Muscle layer of duodenum (tissue), 2 donors: ENCODE measurements around the gene PEX5L.

Experiments used
- H3K27ac ChIP-seq: one replicate; pipeline ENCODE4 v1.7.0; 2013; ENCODE audit warnings: mild to moderate bottlenecking, low read length
- H3K27me3 ChIP-seq: one replicate; pipeline ENCODE4 v1.7.0; 2013; ENCODE audit warnings: low read depth, mild to moderate bottlenecking, control low read depth, low read length
- H3K36me3 ChIP-seq, 2 donors: one replicate each; pipeline ENCODE4 v1.7.0; 2013; ENCODE audit warnings: low read length in 2 of 2, control low read depth in 1 of 2, mild to moderate bottlenecking in 1 of 2; ENCODE audit not compliant: insufficient read depth in 2 of 2, control insufficient read depth in 1 of 2
- H3K4me1 ChIP-seq, 2 donors: one replicate each; pipeline ENCODE4 v1.7.0; 2013; ENCODE audit warnings: low read length in 2 of 2, mild to moderate bottlenecking in 2 of 2, control low read depth in 1 of 2, moderate library complexity in 1 of 2; ENCODE audit not compliant: insufficient read depth in 2 of 2, control insufficient read depth in 1 of 2
- H3K4me3 ChIP-seq, 2 donors: one replicate each; pipeline ENCODE4 v1.7.0; 2013; ENCODE audit warnings: low read length in 2 of 2, low read depth in 1 of 2, mild to moderate bottlenecking in 1 of 2
- H3K9me3 ChIP-seq, 2 donors: one replicate each; pipeline ENCODE4 v1.7.0; 2013; ENCODE audit warnings: low read length in 2 of 2, control low read depth in 1 of 2, mild to moderate bottlenecking in 1 of 2; ENCODE audit not compliant: control insufficient read depth in 1 of 2
- donor health status: healthy.

Gene PEX5L

DNA sequence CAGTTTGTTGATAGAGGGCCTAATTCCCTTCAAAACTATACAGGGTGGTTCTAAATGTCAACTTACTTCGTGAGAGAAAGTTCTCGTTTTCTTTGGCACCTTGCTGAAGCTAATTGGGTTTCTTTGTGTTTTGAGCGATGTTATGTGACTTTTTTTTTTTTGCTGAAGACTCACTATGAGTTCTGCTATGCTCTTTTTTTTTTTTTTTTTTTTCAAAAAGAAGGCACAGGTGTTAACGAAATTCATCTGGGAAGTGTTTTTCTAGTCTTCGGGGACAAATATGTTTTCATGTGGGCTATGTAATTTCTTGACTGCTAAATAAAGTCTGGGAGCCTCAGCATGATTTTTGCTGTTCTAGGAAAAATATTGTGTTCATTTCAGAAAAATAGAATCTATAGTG is 81.5 kb downstream of the PEX5L start:
- H3K36me3 ChIP-seq, result no peaks in the 10 kb centered on the region
- no peaks in the 10 kb centered on the region for H3K27me3 ChIP-seq
- H3K27ac ChIP-seq, result no peak overlapping the region
- H3K4me3 ChIP-seq, result no peak overlapping the region
- no peaks in the 10 kb centered on the region for H3K9me3 ChIP-seq
- H3K4me1 ChIP-seq, result no peaks in the 10 kb centered on the region

GRCh38 chr3:179953993-179954870 is 82.5 kb downstream of the PEX5L start:
- H3K9me3 ChIP-seq, result no peaks in the 10 kb centered on the region
- no peak overlapping the region for H3K27ac ChIP-seq
- H3K4me3 ChIP-seq, result no peak overlapping the region
- no peaks in the 10 kb centered on the region for H3K36me3 ChIP-seq
- no peaks in the 10 kb centered on the region for H3K27me3 ChIP-seq
- no peaks in the 10 kb centered on the region for H3K4me1 ChIP-seq

GRCh38 chr3:179950840-179951239 is 85.9 kb downstream of the PEX5L start:
- Histone ChIP-seq H3K27ac (no peak overlapping the region), H3K36me3 (no peaks in the 10 kb centered on the region), H3K27me3 (no peaks in the 10 kb centered on the region), H3K9me3 (no peaks in the 10 kb centered on the region), H3K4me1 (no peaks in the 10 kb centered on the region), H3K4me3 (no peak overlapping the region)

GRCh38 chr3:179949869-179950268 is 86.9 kb downstream of the PEX5L start:
- Histone ChIP-seq H3K36me3 (no peaks in the 10 kb centered on the region), H3K27ac (no peak overlapping the region), H3K4me1 (no peaks in the 10 kb centered on the region), H3K27me3 (no peaks in the 10 kb centered on the region), H3K9me3 (no peaks in the 10 kb centered on the region), H3K4me3 (no peak overlapping the region)

- H3K4me3 ChIP-seq, result no peak overlapping the region
- no peaks in the 10 kb centered on the region for H3K27me3 ChIP-seq
- no peaks in the 10 kb centered on the region for H3K36me3 ChIP-seq
- H3K27ac ChIP-seq, result no peak overlapping the region
- H3K9me3 ChIP-seq, result no peaks in the 10 kb centered on the region
- no peaks in the 10 kb centered on the region for H3K4me1 ChIP-seq
Measured at GRCh38 chr3:179949412-179949811, 87.3 kb downstream of the PEX5L start.

- Histone ChIP-seq H3K27ac (no peak overlapping the region), H3K4me1 (no peaks in the 10 kb centered on the region), H3K27me3 (no peaks in the 10 kb centered on the region), H3K9me3 (no peaks in the 10 kb centered on the region), H3K36me3 (no peaks in the 10 kb centered on the region), H3K4me3 (no peak overlapping the region)
Measured at GRCh38 chr3:179948740-179949139, 88.0 kb downstream of the PEX5L start.

DNA sequence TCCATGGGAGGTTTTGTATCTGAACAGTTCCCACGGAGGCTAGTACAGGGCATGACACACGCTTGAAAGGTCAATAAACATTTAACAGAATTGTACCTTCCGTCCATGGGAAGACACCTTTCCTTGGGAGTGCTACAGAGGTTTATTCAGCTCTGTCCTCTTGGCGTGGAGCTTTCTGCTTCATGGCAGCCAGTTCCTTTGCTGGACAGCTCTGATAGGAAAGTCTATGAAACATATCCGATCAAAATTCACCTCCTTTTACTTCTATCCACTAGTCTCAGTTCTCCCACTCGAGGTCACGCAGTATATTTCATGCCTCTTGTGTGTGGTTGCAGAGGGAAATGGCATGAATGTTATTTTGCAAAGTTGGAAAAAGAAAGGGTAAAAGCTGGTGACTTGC is 91.2 kb downstream of the PEX5L start:
- no peak overlapping the region for H3K27ac ChIP-seq
- H3K36me3 ChIP-seq, result no peaks in the 10 kb centered on the region
- H3K27me3 ChIP-seq, result no peaks in the 10 kb centered on the region
- no peaks in the 10 kb centered on the region for H3K9me3 ChIP-seq
- H3K4me3 ChIP-seq, result no peak overlapping the region
- peaks cover 0 to 8% of the 10 kb centered on the region in 2 donors for H3K4me1 ChIP-seq

DNA sequence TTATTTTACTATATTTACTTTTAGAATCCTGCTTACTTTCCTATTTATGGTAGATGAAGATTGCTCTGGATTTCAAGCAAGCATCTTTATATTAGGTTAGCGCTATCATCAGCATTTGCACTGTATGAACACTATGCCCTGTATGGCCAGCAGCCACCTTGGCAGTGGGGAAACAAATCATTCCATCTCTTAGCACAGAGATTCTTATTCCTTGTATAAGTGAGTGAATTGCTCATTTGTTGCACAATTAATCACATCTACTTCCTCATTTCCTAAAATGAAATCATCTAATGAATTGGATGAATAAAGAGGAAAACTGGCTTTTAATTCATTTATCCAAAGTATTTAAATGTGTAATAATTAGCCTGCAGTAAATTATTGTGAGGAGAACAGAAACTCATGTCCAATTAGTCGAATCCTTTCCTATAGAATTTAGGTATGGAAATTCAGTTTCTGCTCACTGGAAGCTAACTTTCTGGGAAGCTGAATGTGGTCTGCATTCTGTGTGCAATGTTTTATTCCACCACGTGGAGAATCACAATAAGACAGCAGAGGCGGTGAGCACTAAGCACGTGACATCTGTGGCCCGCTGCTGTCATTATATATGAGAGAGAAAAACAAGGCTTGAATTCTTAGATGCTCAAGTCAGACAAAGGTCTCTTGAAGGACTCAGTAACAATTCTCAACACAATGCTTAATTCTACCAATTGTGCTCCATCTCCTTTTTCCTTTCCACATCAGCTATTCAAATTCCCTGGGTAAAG is 93.4 kb downstream of the PEX5L start:
- Histone ChIP-seq H3K27me3 (no peaks in the 10 kb centered on the region), H3K4me3 (no peak overlapping the region), H3K27ac (no peak overlapping the region), H3K4me1 (peaks cover 0 to 8% of the 10 kb centered on the region in 2 donors), H3K36me3 (no peaks in the 10 kb centered on the region), H3K9me3 (no peaks in the 10 kb centered on the region)

GRCh38 chr3:179942553-179943075 is 94.1 kb downstream of the PEX5L start:
- Histone ChIP-seq H3K27ac (no peak overlapping the region), H3K4me1 (peaks cover 0 to 8% of the 10 kb centered on the region in 2 donors), H3K9me3 (no peaks in the 10 kb centered on the region), H3K4me3 (peak overlapping the region; percentile 38 to 54), H3K36me3 (no peaks in the 10 kb centered on the region), H3K27me3 (no peaks in the 10 kb centered on the region)

GRCh38 chr3:179935710-179936109 is 101.0 kb downstream of the PEX5L start:
- Histone ChIP-seq H3K27ac (no peak overlapping the region), H3K36me3 (no peaks in the 10 kb centered on the region), H3K4me1 (no peaks in the 10 kb centered on the region), H3K9me3 (no peaks in the 10 kb centered on the region), H3K27me3 (no peaks in the 10 kb centered on the region), H3K4me3 (no peak overlapping the region)

GRCh38 chr3:179933914-179934313 is 102.8 kb downstream of the PEX5L start:
- H3K27ac ChIP-seq, result no peak overlapping the region
- no peaks in the 10 kb centered on the region for H3K36me3 ChIP-seq
- H3K27me3 ChIP-seq, result no peaks in the 10 kb centered on the region
- H3K4me3 ChIP-seq, result no peak overlapping the region
- no peaks in the 10 kb centered on the region for H3K4me1 ChIP-seq
- no peaks in the 10 kb centered on the region for H3K9me3 ChIP-seq
